Stimulated activated CD4-positive, alpha-beta T cell treated with anti-CD3 and anti-CD28 coated beads, Interleukin-4, amount 100 ng/mL, for 48 hours (primary cell): ENCODE measurements around the gene TIMM13.

ENCODE experiments used
- DNase-seq, 2 donors: peaks; one replicate each; pipeline ENCODE4 v3.0.0-alpha.2; 2020; ENCODE audit warnings: low read depth in 2 of 2

Gene TIMM13

DNA sequence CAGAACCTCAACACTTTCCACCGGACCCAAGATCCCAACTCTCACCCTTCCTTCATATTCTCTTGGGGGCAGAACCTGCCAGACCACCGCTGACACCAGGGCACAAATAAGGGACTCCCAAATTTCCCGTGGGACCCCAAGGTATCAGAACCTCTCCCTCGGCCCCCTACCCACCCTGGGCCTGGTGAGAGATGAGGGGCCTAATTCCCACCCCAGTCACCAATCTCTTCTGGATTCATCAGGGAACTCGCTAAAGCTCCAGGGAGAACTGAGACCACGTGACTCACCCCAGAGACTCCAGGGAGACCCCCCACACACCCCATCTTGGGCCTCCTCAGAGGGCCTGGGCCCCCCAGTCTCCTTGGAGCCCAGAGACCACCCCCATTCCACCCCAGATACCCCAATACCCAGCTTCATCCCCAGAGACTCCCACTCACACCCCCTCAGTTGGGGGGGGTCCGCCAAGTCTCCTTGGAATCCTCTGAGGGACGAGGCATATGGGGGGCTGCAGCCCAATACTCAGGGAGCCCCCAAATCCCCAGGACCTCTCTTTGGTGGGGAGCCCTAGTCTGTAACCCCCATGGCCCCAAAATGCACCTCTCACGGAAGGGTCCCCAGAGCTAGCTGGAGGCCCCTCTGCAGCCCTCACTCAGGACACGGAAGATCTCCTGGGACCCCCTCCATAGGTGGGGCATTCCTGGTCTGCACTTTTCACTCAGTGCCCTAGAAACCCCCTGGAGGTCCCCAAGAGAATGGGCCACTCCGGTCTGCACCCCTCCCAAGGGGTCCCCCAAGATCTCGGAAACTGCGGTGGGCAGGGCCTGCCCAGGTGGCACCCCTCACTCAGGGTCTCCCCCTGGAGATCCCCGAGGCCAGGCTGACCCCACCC, 27.8 kb upstream of the TIMM13 start:
- no peak for DNase-seq

DNA sequence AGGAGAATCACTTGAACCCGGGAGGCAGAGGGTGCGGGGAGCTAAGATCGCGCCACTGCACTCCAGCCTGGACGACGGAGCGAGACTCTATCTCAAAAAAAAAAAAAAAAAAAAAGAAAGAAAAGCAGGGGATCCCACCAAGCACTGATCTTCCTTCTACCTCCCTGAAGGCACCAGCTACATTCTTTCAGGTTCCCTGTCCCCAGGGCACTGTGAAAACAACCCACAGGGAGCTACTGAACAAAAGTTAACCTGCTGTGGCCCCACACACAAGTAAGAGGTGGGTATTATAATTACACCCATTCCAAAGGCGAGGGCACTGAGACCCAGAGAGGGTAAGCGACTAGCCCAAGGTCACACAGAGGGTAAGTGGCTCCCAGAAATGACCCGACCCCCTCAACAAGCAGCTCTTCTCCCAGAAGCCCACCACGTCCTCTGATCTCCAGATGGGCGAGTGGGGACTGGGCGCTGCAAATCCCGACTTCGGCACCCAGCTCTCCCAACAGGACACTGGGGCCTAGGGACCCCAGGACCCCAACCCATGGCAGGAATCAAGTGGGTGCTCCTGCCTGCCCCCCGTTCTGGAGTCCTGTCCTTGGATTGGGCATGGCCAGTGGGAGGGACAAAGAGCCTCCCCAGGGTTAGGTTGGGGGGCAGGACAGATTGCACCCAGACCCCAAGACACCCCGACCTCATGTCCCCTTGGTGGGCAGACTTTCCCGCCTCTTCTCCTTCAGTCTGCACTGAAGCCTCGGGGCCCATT, 27.0 kb upstream of the TIMM13 start:
- DNase-seq, result no peak

DNA sequence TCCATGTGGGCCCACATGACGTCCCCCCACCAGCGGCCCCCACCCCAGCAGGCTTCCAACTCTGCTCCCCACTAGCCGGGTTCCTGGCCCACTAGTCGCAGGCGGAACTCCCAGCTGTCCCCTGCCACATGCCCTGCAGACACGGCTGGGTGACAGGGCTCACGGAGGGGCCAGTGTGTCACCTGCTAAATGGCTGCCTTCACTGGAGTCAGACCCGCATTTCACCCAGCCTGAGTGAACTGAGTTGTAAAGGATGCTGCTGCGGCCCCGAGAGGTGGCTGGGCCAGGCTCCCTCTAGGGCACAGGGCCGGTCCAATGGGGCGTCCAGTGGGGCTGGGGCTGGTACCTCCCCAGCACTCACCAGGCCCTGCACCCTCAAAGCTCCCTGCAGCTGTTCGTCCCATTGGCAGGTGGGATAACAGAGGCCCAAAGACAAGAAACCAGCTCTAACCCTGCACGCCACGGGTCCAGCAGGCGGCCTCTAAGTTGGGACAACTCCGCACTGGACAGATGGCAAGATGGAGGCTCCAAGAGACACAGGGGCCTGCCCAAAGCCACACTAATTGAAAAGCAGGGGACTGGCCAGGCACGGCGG, 26.1 kb upstream of the TIMM13 start:
- DNase-seq, result no peak

DNA sequence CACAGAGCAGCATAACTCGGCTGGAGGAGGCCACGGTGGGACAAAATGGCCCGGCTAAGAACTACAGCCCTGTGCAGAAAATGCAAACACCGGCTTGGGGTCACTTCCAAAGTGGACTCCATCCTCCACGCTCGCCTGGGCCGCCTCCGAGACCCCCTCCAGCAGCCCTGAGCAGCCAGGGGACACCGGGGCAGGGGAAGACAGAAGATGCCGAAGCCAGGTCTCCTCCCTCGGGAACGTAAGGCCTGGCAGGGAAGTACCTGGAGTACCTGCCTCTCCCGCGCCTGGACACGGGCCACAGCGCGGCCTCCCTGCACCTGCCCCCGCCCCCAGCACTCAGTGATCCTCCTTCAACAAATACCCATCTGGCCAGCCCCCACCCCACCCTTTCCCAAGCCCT, 24.4 kb upstream of the TIMM13 start:
- DNase-seq, result no peak

DNA sequence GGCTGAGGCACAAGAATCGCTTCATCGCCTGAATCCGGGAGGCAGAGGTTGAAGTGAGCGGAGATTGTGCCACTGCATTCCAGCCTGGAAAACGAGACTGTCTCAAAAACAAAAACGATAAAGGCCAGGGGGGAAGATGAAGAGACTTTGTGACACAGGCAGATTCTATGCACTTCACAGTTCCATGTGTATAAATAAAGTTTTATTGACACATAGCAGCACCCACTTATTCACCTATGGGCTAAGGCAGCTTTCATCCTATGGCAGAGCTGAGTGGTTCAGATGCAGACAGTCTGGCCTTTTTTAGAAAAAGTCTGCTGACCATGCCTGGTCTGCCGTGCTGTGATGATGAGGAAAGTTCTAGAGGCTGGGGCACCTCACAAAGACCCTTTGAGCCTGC, 23.8 kb upstream of the TIMM13 start:
- DNase-seq, result no peak

DNA sequence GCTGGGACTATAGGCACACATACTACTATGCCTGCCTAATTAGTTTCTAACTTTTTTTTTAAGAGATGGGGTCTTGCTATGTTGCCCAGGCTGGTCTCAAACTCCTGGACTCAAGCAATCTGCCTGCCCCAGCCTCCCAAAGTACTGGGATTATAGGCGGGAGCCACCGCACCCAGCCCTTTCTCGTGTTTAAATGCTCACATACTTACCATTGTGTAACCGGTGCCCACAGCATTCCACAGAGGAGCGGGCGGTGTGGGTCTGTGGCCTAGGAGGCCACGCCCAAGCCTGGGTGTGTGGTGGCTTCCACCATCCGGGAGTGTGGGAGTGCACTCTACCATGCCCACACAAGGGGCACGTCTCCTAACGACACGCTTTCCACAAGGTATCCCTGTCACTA, 21.6 kb upstream of the TIMM13 start:
- no peak for DNase-seq

DNA sequence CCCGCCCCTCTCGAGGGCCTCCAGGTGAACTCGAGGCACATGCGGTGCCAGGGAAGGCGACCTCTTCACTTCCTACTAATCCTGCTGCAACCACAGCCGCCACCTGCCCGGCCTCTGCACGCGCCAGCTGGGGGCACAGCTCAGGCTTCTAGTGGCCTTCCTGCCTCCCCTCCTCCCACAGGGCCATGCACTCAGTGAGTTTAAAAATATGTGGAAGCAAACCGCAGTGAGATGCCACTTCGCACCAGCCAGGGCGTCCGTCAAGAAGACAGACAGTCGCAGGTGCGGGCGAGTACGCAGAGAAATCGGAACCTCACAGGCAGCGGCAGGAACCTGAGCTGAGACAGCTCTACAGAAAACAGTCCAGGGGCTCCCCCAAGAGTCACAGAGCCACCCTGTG, 19.0 kb upstream of the TIMM13 start:
- no peak for DNase-seq

DNA sequence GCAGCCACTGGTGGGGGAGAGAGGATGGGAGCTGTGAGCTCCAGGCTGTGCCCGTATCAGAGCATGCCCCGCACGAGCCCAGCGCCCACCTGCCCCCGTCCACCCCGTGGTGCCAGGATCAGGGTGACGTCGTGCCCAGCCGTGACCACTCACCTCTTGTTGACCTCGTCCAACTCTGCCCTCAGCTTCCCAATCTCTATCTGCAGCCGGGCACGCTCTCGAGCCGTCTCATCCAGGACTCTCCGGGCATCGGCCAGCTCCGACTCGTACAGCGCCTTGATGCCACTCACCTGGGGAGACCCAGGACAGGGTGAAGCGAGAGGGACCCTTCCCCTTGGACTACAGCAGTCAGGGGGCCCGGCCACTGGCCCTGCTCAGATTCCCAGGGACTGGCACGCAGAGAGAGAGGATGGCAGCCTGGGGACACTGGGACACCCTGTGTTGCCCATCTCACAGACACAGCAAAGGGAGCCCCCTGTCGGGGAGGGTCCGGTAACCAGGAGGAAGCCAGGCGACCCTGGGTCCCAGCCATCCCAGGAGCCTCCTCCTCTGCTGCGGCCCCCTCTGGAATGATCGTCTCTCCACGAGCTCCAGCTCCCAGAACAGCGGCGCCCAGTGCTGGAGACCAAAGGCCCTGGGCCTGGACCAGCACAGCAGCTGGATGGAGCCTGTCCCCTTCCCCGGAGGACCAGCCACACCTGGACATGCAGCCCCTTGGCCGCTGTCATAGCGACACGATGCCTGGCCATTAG, 17.0 kb upstream of the TIMM13 start:
- DNase-seq, result no peak

DNA sequence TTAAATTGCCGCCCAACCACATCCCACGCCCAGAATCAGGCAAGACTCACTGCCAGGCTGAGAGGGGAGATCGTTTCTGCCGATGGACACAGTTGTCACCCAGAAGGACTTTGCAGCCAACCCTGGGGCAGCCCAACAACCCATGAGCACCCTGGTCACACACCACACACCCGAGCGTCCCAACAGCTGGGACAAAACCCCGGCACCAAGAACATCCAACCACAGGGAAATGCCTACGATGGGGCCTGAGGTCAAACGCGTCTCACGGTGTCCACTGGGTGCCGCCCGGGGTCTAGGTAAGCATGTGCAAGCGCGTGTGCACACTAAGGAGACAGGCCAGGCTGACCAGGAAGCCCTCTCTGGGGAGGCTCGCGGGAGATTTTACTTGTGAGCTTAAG, 16.4 kb upstream of the TIMM13 start:
- no peak for DNase-seq

DNA sequence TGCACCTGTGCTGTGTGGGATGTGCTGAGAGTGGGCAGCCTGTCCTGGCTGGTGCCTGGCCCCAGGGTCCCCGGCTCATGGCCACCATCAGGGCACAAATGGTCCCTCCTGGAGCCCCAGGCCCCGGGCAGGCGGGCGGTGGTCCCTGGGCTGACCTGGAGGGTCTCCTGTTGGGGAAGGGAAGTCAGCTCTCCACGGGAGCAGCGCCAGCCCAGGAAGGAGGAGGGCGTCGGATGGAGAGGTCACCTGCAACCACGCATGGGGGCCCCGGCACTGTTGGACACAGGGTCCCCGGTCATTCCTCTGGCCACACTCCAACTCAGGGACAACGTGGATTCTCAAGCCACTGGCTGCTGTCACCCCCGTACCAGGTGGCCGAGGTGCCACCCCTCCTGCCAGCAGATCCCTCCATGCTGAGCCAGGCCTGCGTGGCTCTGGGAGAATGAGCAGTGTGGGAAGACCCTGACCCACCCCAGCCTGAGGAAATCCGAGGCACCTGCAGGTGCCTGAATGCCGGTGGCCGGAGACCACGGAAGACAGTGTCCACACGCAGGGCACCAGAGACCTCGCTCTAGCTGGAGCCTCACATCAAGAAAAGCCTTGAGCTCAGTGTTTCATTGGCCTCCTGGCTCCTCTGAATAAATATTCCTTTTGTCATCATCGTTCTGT, 15.9 kb upstream of the TIMM13 start:
- no peak for DNase-seq

DNA sequence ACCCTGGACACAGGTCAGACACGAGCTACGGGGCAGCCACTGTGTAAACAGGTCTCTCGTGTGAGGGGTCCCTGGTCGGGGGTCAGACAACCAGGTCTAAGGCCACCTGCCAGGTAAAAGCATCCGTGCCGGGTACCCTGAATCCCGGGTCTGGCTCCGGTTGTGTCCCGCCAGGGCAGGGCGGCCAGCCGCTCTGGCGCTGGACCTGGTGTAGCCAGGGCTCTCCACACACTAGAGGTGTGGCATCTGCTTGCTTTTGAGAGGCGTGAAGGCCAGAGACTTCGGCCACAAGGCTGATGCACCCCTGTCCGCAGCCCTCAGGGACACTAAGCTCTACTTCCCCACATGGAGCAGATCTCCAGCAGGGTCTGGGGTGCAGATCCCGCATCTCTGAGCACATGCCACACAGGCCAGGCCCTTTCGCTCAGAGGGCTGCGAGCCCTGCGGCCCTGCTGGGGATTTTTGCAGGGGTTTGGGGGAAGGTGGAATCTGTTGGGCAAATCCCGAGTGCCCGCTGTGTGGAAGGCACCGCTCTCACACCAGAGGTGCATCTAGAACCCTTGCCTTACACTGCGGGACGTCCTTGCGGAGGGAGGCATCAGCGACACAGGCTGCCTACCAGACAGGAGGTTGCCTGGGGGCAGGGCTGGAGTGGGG, 13.8 kb upstream of the TIMM13 start:
- DNase-seq, result no peak

DNA sequence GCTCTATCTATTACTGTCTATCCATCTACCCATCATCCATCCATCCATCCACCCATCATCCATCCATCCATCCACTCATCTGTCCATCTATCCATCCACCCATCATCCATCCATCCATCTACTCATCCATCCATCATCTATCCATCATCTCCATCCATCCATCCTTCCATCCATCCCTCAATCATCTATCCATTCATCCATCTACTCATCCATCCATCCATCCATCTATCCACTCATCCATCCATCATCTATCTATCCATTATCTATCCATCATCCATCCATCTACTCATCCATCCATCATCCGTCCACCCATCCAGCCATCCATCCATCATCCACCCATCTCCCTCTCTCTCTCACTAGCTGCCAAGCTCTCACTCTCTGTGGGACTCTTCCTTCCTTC, 13.1 kb upstream of the TIMM13 start:
- DNase-seq, result no peak

DNA sequence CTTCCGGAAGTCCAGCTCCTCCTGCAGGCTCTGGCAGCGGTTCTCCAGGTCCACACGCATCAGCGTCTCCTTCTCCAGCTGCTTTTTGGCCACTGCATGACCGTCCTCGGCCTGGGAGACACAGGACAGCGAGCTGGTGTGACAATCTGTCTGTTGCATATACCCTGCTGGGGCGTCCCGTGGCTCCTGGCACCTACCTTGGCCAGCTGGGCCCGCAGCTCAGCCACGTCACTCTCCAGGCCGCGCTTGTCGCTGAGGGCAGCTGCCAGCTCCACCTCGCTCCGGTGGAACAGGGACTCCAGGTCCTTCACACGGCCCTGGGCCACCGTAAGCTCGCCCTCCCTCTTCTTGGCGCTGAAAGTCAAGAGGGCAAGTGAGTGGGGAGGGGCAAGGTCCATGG, 10.8 kb upstream of the TIMM13 start:
- no peak for DNase-seq

DNA sequence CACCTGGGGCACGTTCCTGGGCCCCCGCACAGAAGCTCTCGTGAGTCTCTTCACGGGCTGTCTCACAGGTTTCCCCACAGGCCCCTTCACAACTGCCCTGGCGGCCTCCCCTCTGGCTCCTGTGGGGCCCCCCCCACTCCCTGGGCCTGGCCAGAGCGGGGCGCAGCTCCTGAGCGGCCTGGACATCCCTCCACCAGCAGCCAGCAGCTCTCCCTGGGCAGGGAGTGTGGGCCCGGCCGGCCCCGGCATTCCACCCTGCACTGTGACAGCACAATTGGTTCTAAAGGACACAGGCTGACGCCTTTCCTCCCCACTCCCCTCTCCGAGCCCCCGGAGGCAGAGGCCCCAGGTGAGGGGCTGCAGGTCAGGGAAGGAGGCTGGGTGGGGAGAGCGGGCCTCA, 9.5 kb upstream of the TIMM13 start:
- no peak for DNase-seq

DNA sequence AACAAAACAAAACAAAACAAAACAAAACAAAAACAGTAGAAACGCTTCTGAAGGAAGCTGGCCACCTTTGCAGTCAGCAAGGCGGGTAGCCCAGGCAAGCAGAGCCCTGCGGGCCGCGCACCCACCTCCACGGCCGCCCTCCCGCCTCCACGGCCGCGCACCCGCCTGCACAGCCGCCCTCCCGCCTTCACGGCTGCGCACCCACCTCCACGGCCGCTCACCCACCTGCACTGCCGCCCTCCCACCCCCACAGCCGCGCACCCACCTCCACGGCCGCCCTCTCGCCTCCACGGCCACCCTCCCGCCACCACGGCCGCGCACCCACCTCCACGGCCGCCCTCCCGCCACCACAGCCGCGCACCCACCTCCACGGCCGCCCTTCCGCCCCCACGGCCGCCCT, 9.0 kb upstream of the TIMM13 start:
- no peak for DNase-seq

DNA sequence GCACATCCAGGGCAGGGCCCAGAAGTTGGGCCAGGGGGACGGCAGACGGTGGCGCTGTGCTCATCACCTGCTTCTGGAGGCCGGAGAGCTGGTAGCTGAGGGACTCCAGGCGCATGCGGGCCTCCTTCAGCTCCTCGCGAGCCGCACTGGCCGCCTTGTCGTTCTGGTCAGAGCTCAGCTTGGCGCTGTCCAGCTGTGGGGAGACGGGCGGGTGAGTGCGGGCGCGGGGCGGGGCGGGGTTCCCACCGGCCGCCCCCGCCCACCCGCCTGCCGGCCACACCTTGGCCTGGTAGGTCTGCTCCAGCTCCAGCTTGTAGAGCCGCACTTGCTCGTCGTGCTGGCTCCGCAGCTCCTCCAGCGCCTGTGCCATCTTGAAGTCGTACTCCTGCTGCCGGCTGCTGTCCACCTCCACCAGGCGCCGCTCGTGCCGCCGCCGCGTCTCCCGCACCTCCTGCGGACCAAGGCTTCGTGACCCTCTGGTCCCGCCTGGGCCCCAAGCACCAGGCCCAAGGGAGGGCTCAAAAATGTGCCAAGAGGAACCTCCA, 7.4 kb upstream of the TIMM13 start:
- DNase-seq, result no peak

DNA sequence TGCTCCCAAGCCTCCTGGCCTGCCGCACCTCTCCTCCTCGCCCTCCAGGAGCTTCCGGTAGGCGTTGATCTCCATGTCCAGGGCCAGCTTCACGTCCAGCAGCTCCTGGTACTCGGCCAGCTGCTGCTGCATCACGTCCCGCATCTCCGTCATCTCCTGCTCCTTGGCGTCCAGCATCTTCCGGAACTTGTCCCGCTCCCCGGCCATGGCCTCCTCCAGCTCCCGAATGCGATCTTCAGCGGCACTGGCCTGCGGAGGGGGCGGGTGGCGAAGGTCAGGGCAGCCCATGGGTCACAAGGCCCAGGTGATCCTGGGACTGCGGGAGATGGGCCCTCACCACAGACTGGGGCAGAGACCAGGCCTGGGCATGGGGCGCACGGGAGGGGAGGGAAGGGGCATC, 6.9 kb upstream of the TIMM13 start:
- DNase-seq, result no peak

DNA sequence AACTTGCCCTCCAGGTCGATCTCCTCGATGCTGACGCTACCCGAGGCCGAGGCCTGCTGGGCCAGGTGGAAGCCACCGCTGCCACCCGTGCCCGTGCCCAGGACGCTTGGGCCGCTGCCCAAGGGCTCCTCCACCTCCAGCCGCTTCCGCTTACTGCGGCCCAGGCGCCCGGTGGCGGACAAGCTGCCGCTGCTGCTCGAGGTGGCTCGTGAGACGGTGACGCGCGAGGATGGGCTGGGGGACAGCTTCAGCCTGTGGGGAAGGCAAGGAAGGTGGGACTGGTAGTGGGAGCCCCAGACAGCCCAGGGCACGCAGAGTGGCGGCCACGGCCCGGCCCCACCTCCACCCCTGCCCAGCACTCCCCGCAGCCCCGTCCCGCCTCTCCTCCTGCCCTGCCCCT, 6.5 kb upstream of the TIMM13 start:
- no peak for DNase-seq

DNA sequence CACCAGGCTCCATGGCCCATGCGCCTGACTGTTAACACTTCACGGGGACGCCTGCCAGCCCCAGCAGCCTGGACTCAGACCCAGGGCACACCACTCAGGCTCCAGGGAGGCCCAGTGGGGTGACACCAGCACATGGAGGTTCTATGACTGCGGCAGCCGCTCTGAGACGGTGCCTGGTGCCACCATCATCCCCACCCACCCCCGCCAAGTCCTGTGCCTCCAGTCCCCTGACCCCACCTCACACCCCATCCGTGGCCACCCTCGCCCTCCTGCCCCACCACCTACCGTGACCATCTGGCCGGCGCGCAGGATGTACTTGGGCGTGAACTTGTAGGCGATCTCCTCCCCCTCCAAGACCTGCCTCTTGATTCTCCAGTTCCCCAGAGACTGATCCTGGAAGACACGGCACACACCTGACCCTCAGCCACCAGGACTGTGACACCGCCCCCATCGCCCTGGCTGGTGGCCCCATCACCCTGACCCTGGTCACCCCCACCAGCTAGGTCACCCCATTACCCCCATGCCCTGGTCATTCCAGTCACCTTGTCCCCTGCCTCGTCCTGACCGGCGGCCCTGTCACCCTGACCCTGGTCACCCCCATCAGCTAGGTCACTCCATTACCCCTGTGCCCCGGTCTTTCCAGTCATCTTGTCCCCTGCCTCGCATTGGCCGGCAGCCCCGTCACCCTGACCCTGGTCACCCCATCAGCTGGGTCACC, 4.9 kb upstream of the TIMM13 start:
- DNase-seq, result no peak
